GM21528 (cell line): Measurements from ENCODE around the gene FXYD1.

Experiments
- ATAC-seq: cut with Tn5 transposase; IDR thresholded peaks from one replicate; pipeline ENCODE4 v1.9.1; 2021; ENCODE audit warnings: mild to moderate bottlenecking, moderate library complexity; ENCODE audit not compliant: unreplicated experiment, low FRiP score

FXYD1 gene

GRCh38 chr19:35156673-35157014 lies 18.0 kb downstream of the FXYD1 start:
- ATAC-seq = no peak

- no peak for ATAC-seq
These were observed 18.8 kb downstream of the FXYD1 start for GRCh38 chr19:35157431-35157830.

GRCh38 chr19:35159606-35160005 lies 21.0 kb downstream of the FXYD1 start:
- no peak for ATAC-seq

- ATAC-seq = no peak
These were observed 22.2 kb downstream of the FXYD1 start for GRCh38 chr19:35160629-35161433.

- no peak for ATAC-seq
These were observed 22.8 kb downstream of the FXYD1 start for GRCh38 chr19:35161434-35161743.

GRCh38 chr19:35162471-35163326 lies 24.1 kb downstream of the FXYD1 start:
- ATAC-seq = no peak

GRCh38 chr19:35164418-35164817 lies 25.8 kb downstream of the FXYD1 start:
- ATAC-seq = no peak

- no peak for ATAC-seq
These were observed 26.8 kb downstream of the FXYD1 start for GRCh38 chr19:35165200-35166058.

GRCh38 chr19:35166100-35167063 lies 27.8 kb downstream of the FXYD1 start:
- ATAC-seq = no peak

- ATAC-seq = no peak
These were observed 28.9 kb downstream of the FXYD1 start for GRCh38 chr19:35167251-35168119.

- ATAC-seq = no peak
These were observed 29.6 kb downstream of the FXYD1 start for GRCh38 chr19:35168196-35168595.

GRCh38 chr19:35169221-35169995 lies 30.8 kb downstream of the FXYD1 start:
- no peak for ATAC-seq

GRCh38 chr19:35170359-35171061 lies 31.9 kb downstream of the FXYD1 start:
- ATAC-seq = no peak

GRCh38 chr19:35171730-35172129 lies 33.1 kb downstream of the FXYD1 start:
- no peak for ATAC-seq

- no peak for ATAC-seq
These were observed 35.6 kb downstream of the FXYD1 start for GRCh38 chr19:35174226-35174625.

GRCh38 chr19:35176181-35176570 lies 37.6 kb downstream of the FXYD1 start:
- ATAC-seq = no peak

- no peak for ATAC-seq
These were observed 39.0 kb downstream of the FXYD1 start for GRCh38 chr19:35177377-35178274.
